Measurements from ENCODE around the gene OGFOD1. TPM values are rescaled to one million over a fixed set of nuclear protein-coding genes. Genes with fewer than 3 reads are reported as not detected.

Gene OGFOD1
- total and polyA plus RNA-seq, 2 experiments from 2014 or later, result 74.5 to 76.3 TPM

- no peak for TF ChIP-seq ZNF462 (CRISPR knock-in tag; IDR thresholded peaks at IDR 0.05)
- TF ChIP-seq ZNF114 (CRISPR knock-in tag; IDR thresholded peaks at IDR 0.05), result no peak
- no peak for TF ChIP-seq CREB1 (CRISPR knock-in tag; IDR thresholded peaks at IDR 0.05; ENCODE audit: low read depth)
- TF ChIP-seq EZH2phosphoT487 (IDR thresholded peaks at IDR 0.05; ENCODE audit: unreplicated experiment), result no peak
- no peak for TF ChIP-seq ETS1 (IDR thresholded peaks at IDR 0.05)
- TF ChIP-seq CTCF (conservative IDR thresholded peaks at IDR 0.05; ENCODE audit: low read depth in 2 of 2), result no peak
Measured at GRCh38 chr16:56408379-56409098, 42.8 kb upstream of the OGFOD1 start (continued).
